K562 (cell line): Measurements from ENCODE around the gene MYL9. TPM values are rescaled to one million over a fixed set of nuclear protein-coding genes. Genes with fewer than 3 reads are reported as not detected.
A peak's percentile ranks its signal among the peaks of the same experiment; 100 is the strongest.

Experiments
- EZH2 ChIP-seq: IDR thresholded peaks from 2 replicates; pipeline ENCODE4 v1.6.1; 2012; ENCODE audit warnings: low read depth, mild to moderate bottlenecking, inconsistent platforms, low read length, borderline replicate concordance
- FIP1L1 ChIP-seq: fragments of 200-400 bp; formaldehyde crosslinking; IDR thresholded peaks from 2 replicates; pipeline ENCODE4 v1.6.1; 2018; ENCODE audit warnings: mild to moderate bottlenecking, low read depth, low read length; ENCODE audit not compliant: poor library complexity, severe bottlenecking
- MAX ChIP-seq: sonication (generic); formaldehyde crosslinking; IDR thresholded peaks from 2 replicates; pipeline ENCODE4 v1.9.0; 2022; ENCODE audit warnings: mild to moderate bottlenecking, missing genetic modification reagents
- MAZ ChIP-seq, 2 experiments: fragments of 450-650 bp in 1 of 2; sonication (generic) in 1 of 2; formaldehyde crosslinking; IDR thresholded peaks in 1 of 2; conservative IDR thresholded peaks in 1 of 2; 2 replicates each; pipeline versions ENCODE4 v1.4.0 to v1.5.0; 2020; ENCODE audit warnings: mild to moderate bottlenecking in 1 of 2, missing genetic modification reagents in 1 of 2
- MIER1 ChIP-seq: fragments of 450-650 bp; IDR thresholded peaks from 2 replicates; pipeline ENCODE4 v1.6.1; 2016; ENCODE audit warnings: antibody characterized with exemption, mild to moderate bottlenecking, low read depth
- NR2C2 ChIP-seq, 2 experiments: fragments of 200-800 bp in 1 of 2; sonication (Bioruptor generic) in 1 of 2; sonication (generic) in 1 of 2; formaldehyde crosslinking in 1 of 2; IDR thresholded peaks; 2 replicates each; pipeline versions ENCODE4 v1.6.1 to v1.8.0; 2016 to 2022; ENCODE audit warnings: mild to moderate bottlenecking in 1 of 2, missing compliant biosample characterization in 1 of 2, missing genetic modification characterization in 1 of 2, missing genetic modification reagents in 1 of 2
- NR2F6 ChIP-seq: fragments of 450-650 bp; formaldehyde crosslinking; IDR thresholded peaks from 2 replicates; pipeline ENCODE4 v1.4.0; 2020; ENCODE audit warnings: mild to moderate bottlenecking
- NUFIP1 ChIP-seq: fragments of 450-650 bp; IDR thresholded peaks from 2 replicates; pipeline ENCODE4 v1.6.1; 2018; ENCODE audit not compliant: partially characterized antibody
- RHOXF2B ChIP-seq: fragments of 250-450 bp; sonication (Bioruptor Pico); conservative IDR thresholded peaks from 2 replicates; pipeline ENCODE4 v1.5.1; 2021
- SOX6 ChIP-seq: fragments of 450-650 bp; IDR thresholded peaks from 2 replicates; pipeline ENCODE4 v1.6.1; 2014; ENCODE audit warnings: mild to moderate bottlenecking
- TSC22D4 ChIP-seq: fragments of 450-650 bp; IDR thresholded peaks from 2 replicates; pipeline ENCODE4 v1.6.1; 2016; ENCODE audit warnings: missing genetic modification characterization, missing biosample characterization, control low read depth
- ZBTB40 ChIP-seq, 2 experiments: fragments of 450-650 bp in 1 of 2; sonication (generic) in 1 of 2; formaldehyde crosslinking in 1 of 2; IDR thresholded peaks; 2 replicates each; pipeline versions ENCODE4 v1.7.1 to v1.9.0; 2016 to 2022; ENCODE audit warnings: inconsistent platforms in 1 of 2, mild to moderate bottlenecking in 1 of 2, missing genetic modification reagents in 1 of 2
- ZNF311 ChIP-seq: fragments of 250-450 bp; sonication (Bioruptor Pico); IDR thresholded peaks from 2 replicates; pipeline ENCODE4 v1.4.0; 2020; ENCODE audit warnings: mild to moderate bottlenecking, moderate library complexity
- polyA plus RNA-seq, 8 experiments: library from polyadenylated mRNA; depleted of rRNA in 4 of 8; stranded (reverse) in 5 of 8; unstranded in 3 of 8; fragments of >200 nt; fragmentation: Nextera tagmentation in 2 of 8; fragmentation: Illumina TruSeq in 1 of 8; extraction: Ambion mirVana in 2 of 8; extraction: Trizol in 1 of 8; gene quantifications; 2 replicates each; pipeline versions ENCODE4 v1.2.1 to v1.2.3, GENCODE V29; 2011 to 2014; ENCODE audit warnings: inconsistent platforms in 1 of 8, missing spikeins in 1 of 8
- total RNA-seq, 7 experiments: library from RNA; depleted of rRNA in 6 of 7; stranded (reverse); fragments of >200 nt in 6 of 7; fragmentation: Illumina TruSeq in 2 of 7; extraction: Trizol in 2 of 7; gene quantifications; 2 replicates each; pipeline versions ENCODE4 v1.2.1 to v1.2.3, GENCODE V29; 2011 to 2021; ENCODE audit warnings: low replicate concordance in 1 of 7
- TF ChIP-seq, protein P1 (sequence below): fragments of 250-450 bp; sonication (Bioruptor Pico); IDR thresholded peaks from 2 replicates; pipeline ENCODE4 v1.5.0; 2022; ENCODE audit warnings: mild to moderate bottlenecking

MYL9 gene
- total and polyA plus RNA-seq, 9 of the 15 experiments (the other 6 are each of a cell fraction or from before 2014, with no cell fraction given) = 0.11 to 3.2 (median 0.81) TPM; not detected in 1

DNA sequence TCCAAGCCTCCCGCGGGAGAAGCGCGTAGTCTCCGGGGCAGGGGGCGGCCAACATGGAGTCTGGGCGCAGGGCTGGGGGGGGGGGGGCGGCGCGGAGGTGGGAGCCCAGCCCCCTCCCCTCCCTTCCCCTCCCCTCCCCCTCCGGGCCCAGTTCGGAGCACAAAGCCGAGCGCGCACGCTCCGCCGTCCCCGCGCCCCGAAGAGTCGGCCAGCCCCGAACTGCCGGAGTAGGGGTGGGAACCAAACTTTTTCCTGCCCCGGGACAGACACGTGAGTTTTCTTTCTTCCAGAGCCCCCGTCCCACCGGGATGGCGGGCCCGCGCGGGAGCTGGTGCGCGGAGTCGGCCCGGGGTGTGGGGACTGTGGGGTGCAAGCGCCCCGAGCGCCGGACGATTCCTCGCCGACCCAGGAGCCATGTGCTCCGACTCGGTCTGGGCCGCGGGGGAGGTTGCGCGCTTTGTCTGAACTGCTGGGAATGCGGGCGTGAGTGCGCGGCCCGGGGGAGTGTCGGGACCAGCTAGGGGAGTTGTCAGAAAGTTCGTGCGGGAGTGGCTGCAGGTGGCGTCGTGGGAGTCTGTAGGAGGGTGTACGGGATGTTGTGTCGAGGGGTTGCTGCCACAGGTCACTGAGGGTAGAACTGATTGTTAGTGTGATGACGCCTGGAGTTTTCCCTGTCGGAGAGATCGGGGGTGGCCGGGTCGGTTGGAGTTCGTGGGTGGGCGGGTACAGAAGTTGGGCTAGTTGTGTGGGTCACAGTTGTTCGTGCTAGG is 33.2 kb downstream of the MYL9 start (continued):
- TF ChIP-seq ZBTB40 (IDR thresholded peaks at IDR 0.05) (peak; percentile 40; the same call in 1 of the 2 replicates), ZBTB40 (CRISPR knock-in tag; IDR thresholded peaks at IDR 0.05) (no peak), SOX6 (peak; percentile 67; the same call in 1 of the 2 replicates), ZNF311 (CRISPR knock-in tag) (no peak), NR2C2 (CRISPR knock-in tag; IDR thresholded peaks at IDR 0.05) (no peak), NR2C2 (tag; IDR thresholded peaks at IDR 0.05) (0 out of 2 replicates have a peak, but pooled peaks have one; percentile 13), MIER1 (no peak), EZH2 (no peak), TSC22D4 (tag) (no peak), MAZ (CRISPR knock-in tag; conservative IDR thresholded peaks at IDR 0.05 in 1 of 2, IDR thresholded peaks at IDR 0.05 in 1 of 2) (0 out of 4 replicates have a peak, but pooled peaks of 1 of the 2 experiments have one; percentile 20), RHOXF2B (no peak), NR2F6 (CRISPR knock-in tag) (no peak), FIP1L1 (peak; percentile 56), MAX (CRISPR knock-in tag) (peak; percentile 96), NUFIP1 (no peak)
- TF ChIP-seq, protein P1, sequence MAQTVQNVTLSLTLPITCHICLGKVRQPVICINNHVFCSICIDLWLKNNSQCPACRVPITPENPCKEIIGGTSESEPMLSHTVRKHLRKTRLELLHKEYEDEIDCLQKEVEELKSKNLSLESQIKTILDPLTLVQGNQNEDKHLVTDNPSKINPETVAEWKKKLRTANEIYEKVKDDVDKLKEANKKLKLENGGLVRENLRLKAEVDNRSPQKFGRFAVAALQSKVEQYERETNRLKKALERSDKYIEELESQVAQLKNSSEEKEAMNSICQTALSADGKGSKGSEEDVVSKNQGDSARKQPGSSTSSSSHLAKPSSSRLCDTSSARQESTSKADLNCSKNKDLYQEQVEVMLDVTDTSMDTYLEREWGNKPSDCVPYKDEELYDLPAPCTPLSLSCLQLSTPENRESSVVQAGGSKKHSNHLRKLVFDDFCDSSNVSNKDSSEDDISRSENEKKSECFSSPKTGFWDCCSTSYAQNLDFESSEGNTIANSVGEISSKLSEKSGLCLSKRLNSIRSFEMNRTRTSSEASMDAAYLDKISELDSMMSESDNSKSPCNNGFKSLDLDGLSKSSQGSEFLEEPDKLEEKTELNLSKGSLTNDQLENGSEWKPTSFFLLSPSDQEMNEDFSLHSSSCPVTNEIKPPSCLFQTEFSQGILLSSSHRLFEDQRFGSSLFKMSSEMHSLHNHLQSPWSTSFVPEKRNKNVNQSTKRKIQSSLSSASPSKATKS (CRISPR knock-in tag) = no peak
